Sigmoid colon (tissue), 4 donors: ENCODE measurements around the gene SMIM38.

Experiments used
- CTCF ChIP-seq, 4 experiments: fragments of 450-650 bp in 3 of 4; fragments of 200-600 bp in 1 of 4; IDR thresholded peaks; one replicate each; pipeline ENCODE4 v1.5.1; 2016 to 2019; ENCODE audit warnings: antibody characterized with exemption in 4 of 4, mild to moderate bottlenecking in 3 of 4, moderate library complexity in 2 of 4
- POLR2A ChIP-seq, 2 donors: fragments of 450-650 bp; IDR thresholded peaks; one replicate each; pipeline ENCODE4 v1.6.1; 2016; ENCODE audit warnings: antibody characterized with exemption in 2 of 2, mild to moderate bottlenecking in 2 of 2, moderate library complexity in 2 of 2
- POLR2AphosphoS5 ChIP-seq, 4 donors: sonication (generic); formaldehyde crosslinking; IDR thresholded peaks; one replicate each; pipeline ENCODE4 v1.6.1; 2017; ENCODE audit warnings: antibody characterized with exemption in 4 of 4

- TF ChIP-seq CTCF (IDR thresholded peaks at IDR 0.05): no peak
- no peak for TF ChIP-seq POLR2AphosphoS5 (IDR thresholded peaks at IDR 0.05)
- TF ChIP-seq POLR2A (IDR thresholded peaks at IDR 0.05): no peak
Observed at GRCh38 chr11:69162505-69162904, 6.8 kb downstream of the SMIM38 start.
